Activated CD4-positive, alpha-beta T cell treated with anti-CD3 and anti-CD28 coated beads for 36 hours (primary cell): Measurements from ENCODE around the gene NEO1. TPM values are rescaled to one million over a fixed set of nuclear protein-coding genes. Genes with fewer than 3 reads are reported as not detected.
A peak's percentile ranks its signal among the peaks of the same experiment; 100 is the strongest.

Experiments used
- ATAC-seq: fragments of 200-7000 bp; cut with Tn5 transposase; one replicate; pipeline ENCODE4 v1.10.0; 2021; ENCODE audit warnings: mild to moderate bottlenecking, moderate library complexity
- CTCF ChIA-PET: fragments of 350-600 bp; sonication (Branson Sonifier 250); formaldehyde crosslinking; loops from one replicate; lab custom pipeline; 2021; ENCODE audit warnings: antibody characterized with exemption; lab: Charles Lee
- POLR2A ChIA-PET: fragments of 350-600 bp; sonication (Branson Sonifier 250); formaldehyde crosslinking; loops from one replicate; lab custom pipeline; 2021; ENCODE audit warnings: antibody characterized with exemption, inconsistent platforms; lab: Charles Lee
- DNase-seq: peaks from one replicate; pipeline ENCODE4 v3.0.0-alpha.2; 2020
- H3K27ac Mint-ChIP-seq: one replicate; pipeline ENCODE4 v1.8.0; 2021; ENCODE audit warnings: mixed read lengths
- H3K27me3 Mint-ChIP-seq: one replicate; pipeline ENCODE4 v1.8.0; 2021; ENCODE audit warnings: mixed read lengths
- H3K36me3 Mint-ChIP-seq: one replicate; pipeline ENCODE4 v1.8.0; 2021; ENCODE audit warnings: low read depth, mixed read lengths
- H3K4me1 Mint-ChIP-seq: one replicate; pipeline ENCODE4 v1.8.0; 2021; ENCODE audit warnings: mixed read lengths
- H3K4me3 Mint-ChIP-seq: one replicate; pipeline ENCODE4 v1.8.0; 2021; ENCODE audit warnings: mild to moderate bottlenecking, moderate library complexity, mixed read lengths
- H3K9me3 Mint-ChIP-seq: one replicate; pipeline ENCODE4 v1.8.0; 2021; ENCODE audit warnings: low read depth, mixed read lengths
- intact Hi-C, 2 experiments: fragments of 100-400 bp; cut with DNase I in 1 of 2; cut with micrococcal nuclease in 1 of 2; formaldehyde crosslinking; loops; one replicate each; pipeline versions ENCODE4 v1.14.2 to v1.15.1; 2022 to 2024; cut with DNase I, micrococcal nuclease
- total RNA-seq, 2 experiments: library from RNA; stranded (reverse); gene quantifications; one replicate each; pipeline ENCODE4 v1.2.3, GENCODE V29; 2021

Gene NEO1
- total RNA-seq, 2 experiments from 2014 or later: 6.6 to 8.0 TPM

- no peak overlapping the region for H3K4me3 Mint-ChIP-seq
- no peaks in the 10 kb centered on the region for H3K4me1 Mint-ChIP-seq
- no peaks in the 10 kb centered on the region for H3K9me3 Mint-ChIP-seq
- no peak for ATAC-seq
- CTCF ChIA-PET: no interaction called here
- H3K27me3 Mint-ChIP-seq: peaks cover 13% of the 10 kb centered on the region
- POLR2A ChIA-PET: no interaction called here
- no peaks in the 10 kb centered on the region for H3K36me3 Mint-ChIP-seq
- peak; percentile 18 for DNase-seq
- intact Hi-C loops: no loop called here
- no peak overlapping the region for H3K27ac Mint-ChIP-seq
Observed at GRCh38 chr15:73318463-73319351, 266.4 kb downstream of the NEO1 start.

- POLR2A ChIA-PET: no interaction called here
- Mint-ChIP-seq H3K27ac (no peak overlapping the region), H3K36me3 (no peaks in the 10 kb centered on the region), H3K4me3 (no peak overlapping the region), H3K4me1 (no peaks in the 10 kb centered on the region), H3K27me3 (peaks cover 10% of the 10 kb centered on the region), H3K9me3 (no peaks in the 10 kb centered on the region)
- peak; percentile 0 for DNase-seq
- intact Hi-C loops: loop anchor here in 1 of 2 experiments (10.0 kb wide), 1 partner anchor 65 kb away; no protein-coding TSS in a partner anchor
- CTCF ChIA-PET: interaction anchor here (0.7 kb wide), 1 partner anchor 44 kb away, joined by 3 read pairs; no protein-coding TSS in a partner anchor
- no peak for ATAC-seq
Observed at GRCh38 chr15:73319460-73320245, 267.4 kb downstream of the NEO1 start.

GRCh38 chr15:73320619-73321180 is 268.4 kb downstream of the NEO1 start:
- intact Hi-C loops: loop anchor here in 1 of 2 experiments (10.0 kb wide), 1 partner anchor 64 kb away; no protein-coding TSS in a partner anchor
- H3K9me3 Mint-ChIP-seq: no peaks in the 10 kb centered on the region
- POLR2A ChIA-PET: no interaction called here

GRCh38 chr15:73321496-73322450 is 269.5 kb downstream of the NEO1 start:
- H3K9me3 Mint-ChIP-seq: no peaks in the 10 kb centered on the region
- no peak overlapping the region for H3K4me3 Mint-ChIP-seq
- ATAC-seq (no peak), DNase-seq (peak; percentile 0)
- CTCF ChIA-PET: no interaction called here
- no peaks in the 10 kb centered on the region for H3K36me3 Mint-ChIP-seq
- no peak overlapping the region for H3K27ac Mint-ChIP-seq
- H3K27me3 Mint-ChIP-seq: peaks cover 11% of the 10 kb centered on the region
- POLR2A ChIA-PET: no interaction called here
- intact Hi-C loops: loop anchor here in 1 of 2 experiments (10.0 kb wide), 1 partner anchor 63 kb away; no protein-coding TSS in a partner anchor
- H3K4me1 Mint-ChIP-seq: no peaks in the 10 kb centered on the region

More at GRCh38 chr15:73320619-73321180, 268.4 kb downstream of the NEO1 start:
- no peak overlapping the region for H3K27ac Mint-ChIP-seq
- CTCF ChIA-PET: no interaction called here
- H3K36me3 Mint-ChIP-seq: no peaks in the 10 kb centered on the region
- H3K27me3 Mint-ChIP-seq: peaks cover 9% of the 10 kb centered on the region
- H3K4me1 Mint-ChIP-seq: no peaks in the 10 kb centered on the region
- ATAC-seq (no peak), DNase-seq (peak; percentile 2)
- no peak overlapping the region for H3K4me3 Mint-ChIP-seq

GRCh38 chr15:73322665-73323373 is 270.6 kb downstream of the NEO1 start:
- no peaks in the 10 kb centered on the region for H3K4me1 Mint-ChIP-seq
- H3K4me3 Mint-ChIP-seq: no peak overlapping the region
- peaks cover 7% of the 10 kb centered on the region for H3K27me3 Mint-ChIP-seq
- peak; percentile 1 for DNase-seq
- CTCF ChIA-PET: no interaction called here
- no peaks in the 10 kb centered on the region for H3K9me3 Mint-ChIP-seq
- ATAC-seq: no peak
- no peaks in the 10 kb centered on the region for H3K36me3 Mint-ChIP-seq
- POLR2A ChIA-PET: no interaction called here
- no peak overlapping the region for H3K27ac Mint-ChIP-seq
- intact Hi-C loops: loop anchor here in 1 of 2 experiments (10.0 kb wide), 1 partner anchor 62 kb away; no protein-coding TSS in a partner anchor

- no peaks in the 10 kb centered on the region for H3K9me3 Mint-ChIP-seq
- ChIA-PET POLR2A (no interaction called here), CTCF (no interaction called here)
- no peaks in the 10 kb centered on the region for H3K36me3 Mint-ChIP-seq
- intact Hi-C loops: loop anchor here in 1 of 2 experiments (10.0 kb wide), 1 partner anchor 61 kb away; no protein-coding TSS in a partner anchor
- no peak for ATAC-seq
- H3K27ac Mint-ChIP-seq: no peak overlapping the region
- H3K27me3 Mint-ChIP-seq: peaks cover 7% of the 10 kb centered on the region
- no peak overlapping the region for H3K4me3 Mint-ChIP-seq
- no peaks in the 10 kb centered on the region for H3K4me1 Mint-ChIP-seq
- no peak for DNase-seq
Observed at GRCh38 chr15:73323374-73323955, 271.2 kb downstream of the NEO1 start.

- CTCF ChIA-PET: no interaction called here
- POLR2A ChIA-PET: no interaction called here
- no peaks in the 10 kb centered on the region for H3K4me1 Mint-ChIP-seq
- H3K9me3 Mint-ChIP-seq: no peaks in the 10 kb centered on the region
- DNase-seq: no peak
- H3K27ac Mint-ChIP-seq: no peak overlapping the region
- no peak for ATAC-seq
- peaks cover 7% of the 10 kb centered on the region for H3K27me3 Mint-ChIP-seq
- no peak overlapping the region for H3K4me3 Mint-ChIP-seq
- intact Hi-C loops: loop anchor here in 1 of 2 experiments (10.0 kb wide), 1 partner anchor 61 kb away; no protein-coding TSS in a partner anchor
- no peaks in the 10 kb centered on the region for H3K36me3 Mint-ChIP-seq
Observed at GRCh38 chr15:73323956-73324355, 271.7 kb downstream of the NEO1 start.

GRCh38 chr15:73324496-73325170 is 272.4 kb downstream of the NEO1 start:
- intact Hi-C loops: loop anchor here in 1 of 2 experiments (10.0 kb wide), 1 partner anchor 60 kb away; no protein-coding TSS in a partner anchor
- no peaks in the 10 kb centered on the region for H3K36me3 Mint-ChIP-seq
- CTCF ChIA-PET: no interaction called here
- H3K27ac Mint-ChIP-seq: no peak overlapping the region
- peaks cover 3% of the 10 kb centered on the region for H3K27me3 Mint-ChIP-seq
- H3K4me3 Mint-ChIP-seq: no peak overlapping the region
- H3K9me3 Mint-ChIP-seq: no peaks in the 10 kb centered on the region
- DNase-seq: peak; percentile 0
- no peaks in the 10 kb centered on the region for H3K4me1 Mint-ChIP-seq
- POLR2A ChIA-PET: no interaction called here
- no peak for ATAC-seq

GRCh38 chr15:73325191-73325861 is 273.1 kb downstream of the NEO1 start:
- H3K4me1 Mint-ChIP-seq: no peaks in the 10 kb centered on the region
- H3K27ac Mint-ChIP-seq: no peak overlapping the region
- no peaks in the 10 kb centered on the region for H3K36me3 Mint-ChIP-seq
- H3K9me3 Mint-ChIP-seq: no peaks in the 10 kb centered on the region
- ATAC-seq: no peak
- POLR2A ChIA-PET: no interaction called here
- no peak overlapping the region for H3K4me3 Mint-ChIP-seq
- intact Hi-C loops: loop anchor here in 1 of 2 experiments (10.0 kb wide), 1 partner anchor 59 kb away; no protein-coding TSS in a partner anchor
- CTCF ChIA-PET: interaction anchor here (0.5 kb wide), 1 partner anchor 166 kb away, joined by 3 read pairs; no protein-coding TSS in a partner anchor
- peaks cover 3% of the 10 kb centered on the region for H3K27me3 Mint-ChIP-seq
- DNase-seq: peak; percentile 37
